Measurements from ENCODE around the gene PRPF40A. TPM values are rescaled to one million over a fixed set of nuclear protein-coding genes. Genes with fewer than 3 reads are reported as not detected.
A peak's percentile ranks its signal among the peaks of the same experiment; 100 is the strongest.

The PRPF40A gene
- total and polyA plus RNA-seq, 9 of the 15 experiments (the other 6 are each of a cell fraction or from before 2014, with no cell fraction given) = 168 to 304 (median 264) TPM

DNA sequence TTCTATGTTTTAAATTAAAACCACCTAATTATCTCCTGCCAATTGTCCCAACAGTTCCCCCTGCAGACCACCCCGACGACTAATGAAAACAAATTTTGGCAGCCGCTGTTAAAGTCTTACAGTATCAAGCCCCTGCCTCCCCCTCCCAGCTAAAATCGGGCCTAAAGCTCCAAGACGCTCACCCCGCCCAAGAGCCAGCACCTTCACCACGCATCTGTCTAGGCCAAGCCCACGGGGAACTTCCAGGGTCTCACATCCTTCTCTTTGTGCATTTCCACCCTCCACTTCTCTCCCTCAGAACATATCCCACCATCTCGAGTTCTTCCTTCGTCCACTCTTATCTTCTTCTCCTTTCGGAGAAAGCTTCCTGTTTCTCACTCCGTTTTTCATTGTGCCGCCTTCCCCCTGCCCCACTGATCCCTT, 445 bp downstream of the PRPF40A start (continued):
- TF ChIP-seq, protein P1, sequence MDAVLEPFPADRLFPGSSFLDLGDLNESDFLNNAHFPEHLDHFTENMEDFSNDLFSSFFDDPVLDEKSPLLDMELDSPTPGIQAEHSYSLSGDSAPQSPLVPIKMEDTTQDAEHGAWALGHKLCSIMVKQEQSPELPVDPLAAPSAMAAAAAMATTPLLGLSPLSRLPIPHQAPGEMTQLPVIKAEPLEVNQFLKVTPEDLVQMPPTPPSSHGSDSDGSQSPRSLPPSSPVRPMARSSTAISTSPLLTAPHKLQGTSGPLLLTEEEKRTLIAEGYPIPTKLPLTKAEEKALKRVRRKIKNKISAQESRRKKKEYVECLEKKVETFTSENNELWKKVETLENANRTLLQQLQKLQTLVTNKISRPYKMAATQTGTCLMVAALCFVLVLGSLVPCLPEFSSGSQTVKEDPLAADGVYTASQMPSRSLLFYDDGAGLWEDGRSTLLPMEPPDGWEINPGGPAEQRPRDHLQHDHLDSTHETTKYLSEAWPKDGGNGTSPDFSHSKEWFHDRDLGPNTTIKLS (IDR thresholded peaks at IDR 0.05; ENCODE audit: borderline replicate concordance, low read depth) = no peak
- TF ChIP-seq, protein P2, sequence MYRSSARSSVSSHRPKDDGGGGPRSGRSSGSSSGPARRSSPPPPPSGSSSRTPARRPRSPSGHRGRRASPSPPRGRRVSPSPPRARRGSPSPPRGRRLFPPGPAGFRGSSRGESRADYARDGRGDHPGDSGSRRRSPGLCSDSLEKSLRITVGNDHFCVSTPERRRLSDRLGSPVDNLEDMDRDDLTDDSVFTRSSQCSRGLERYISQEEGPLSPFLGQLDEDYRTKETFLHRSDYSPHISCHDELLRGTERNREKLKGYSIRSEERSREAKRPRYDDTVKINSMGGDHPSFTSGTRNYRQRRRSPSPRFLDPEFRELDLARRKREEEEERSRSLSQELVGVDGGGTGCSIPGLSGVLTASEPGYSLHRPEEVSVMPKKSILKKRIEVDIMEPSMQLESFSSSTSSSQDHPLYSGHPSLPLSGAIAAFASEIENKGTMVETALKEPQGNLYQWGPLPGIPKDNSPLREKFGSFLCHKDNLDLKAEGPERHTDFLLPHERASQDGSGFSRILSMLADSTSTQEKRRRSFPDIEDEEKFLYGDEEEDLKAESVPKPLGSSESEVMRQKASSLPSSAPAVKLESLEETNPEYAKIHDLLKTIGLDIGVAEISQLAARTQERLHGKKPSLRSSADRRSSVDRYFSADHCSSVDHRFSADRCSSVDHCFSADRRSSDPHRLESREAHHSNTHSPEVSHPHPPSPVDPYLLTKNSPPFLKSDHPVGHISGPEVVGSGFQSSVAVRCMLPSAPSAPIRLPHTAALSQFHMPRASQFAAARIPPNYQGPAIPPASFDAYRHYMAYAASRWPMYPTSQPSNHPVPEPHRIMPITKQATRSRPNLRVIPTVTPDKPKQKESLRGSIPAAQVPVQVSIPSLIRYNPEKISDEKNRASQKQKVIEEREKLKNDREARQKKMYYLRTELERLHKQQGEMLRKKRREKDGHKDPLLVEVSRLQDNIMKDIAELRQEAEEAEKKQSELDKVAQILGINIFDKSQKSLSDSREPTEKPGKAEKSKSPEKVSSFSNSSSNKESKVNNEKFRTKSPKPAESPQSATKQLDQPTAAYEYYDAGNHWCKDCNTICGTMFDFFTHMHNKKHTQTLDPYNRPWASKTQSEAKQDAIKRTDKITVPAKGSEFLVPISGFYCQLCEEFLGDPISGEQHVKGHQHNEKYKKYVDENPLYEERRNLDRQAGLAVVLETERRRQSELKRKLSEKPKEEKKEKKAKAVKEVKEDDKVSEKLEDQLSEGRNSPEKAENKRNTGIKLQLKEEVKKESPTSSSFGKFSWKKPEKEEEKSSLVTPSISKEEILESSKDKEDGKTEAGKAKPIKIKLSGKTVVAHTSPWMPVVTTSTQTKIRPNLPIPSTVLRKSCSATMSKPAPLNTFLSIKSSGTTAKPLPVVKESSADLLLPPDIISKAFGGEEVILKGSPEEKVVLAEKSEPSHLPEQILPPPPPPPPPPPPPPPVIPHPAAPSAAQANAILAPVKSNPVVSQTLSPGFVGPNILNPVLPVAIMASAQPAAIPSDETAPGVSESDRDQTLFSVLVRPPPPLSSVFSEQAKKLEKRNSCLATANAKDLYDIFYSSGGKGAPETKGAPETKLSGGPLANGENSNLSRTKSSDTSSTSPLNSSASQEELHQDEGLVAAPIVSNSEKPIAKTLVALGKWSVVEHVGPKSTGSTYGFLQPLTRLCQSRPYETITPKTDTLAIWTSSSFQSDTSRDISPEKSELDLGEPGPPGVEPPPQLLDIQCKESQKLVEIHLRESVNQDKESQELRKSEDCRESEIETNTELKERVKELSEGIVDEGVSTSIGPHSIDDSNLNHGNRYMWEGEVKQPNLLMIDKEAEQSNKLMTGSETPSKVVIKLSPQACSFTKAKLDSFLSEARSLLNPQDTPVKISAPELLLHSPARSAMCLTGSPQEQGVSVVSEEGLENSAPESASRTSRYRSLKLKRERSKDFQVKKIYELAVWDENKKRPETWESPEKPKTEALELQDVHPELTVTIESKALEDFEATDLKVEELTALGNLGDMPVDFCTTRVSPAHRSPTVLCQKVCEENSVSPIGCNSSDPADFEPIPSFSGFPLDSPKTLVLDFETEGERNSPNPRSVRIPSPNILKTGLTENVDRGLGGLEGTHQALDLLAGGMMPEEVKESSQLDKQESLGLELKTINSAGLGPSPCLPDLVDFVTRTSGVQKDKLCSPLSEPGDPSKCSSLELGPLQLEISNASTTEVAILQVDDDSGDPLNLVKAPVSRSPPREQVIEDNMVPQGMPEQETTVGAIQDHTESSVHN (IDR thresholded peaks at IDR 0.05; ENCODE audit: borderline replicate concordance in 1 of 2, low read depth in 1 of 2) = no peak
- TF ChIP-seq, protein P3, sequence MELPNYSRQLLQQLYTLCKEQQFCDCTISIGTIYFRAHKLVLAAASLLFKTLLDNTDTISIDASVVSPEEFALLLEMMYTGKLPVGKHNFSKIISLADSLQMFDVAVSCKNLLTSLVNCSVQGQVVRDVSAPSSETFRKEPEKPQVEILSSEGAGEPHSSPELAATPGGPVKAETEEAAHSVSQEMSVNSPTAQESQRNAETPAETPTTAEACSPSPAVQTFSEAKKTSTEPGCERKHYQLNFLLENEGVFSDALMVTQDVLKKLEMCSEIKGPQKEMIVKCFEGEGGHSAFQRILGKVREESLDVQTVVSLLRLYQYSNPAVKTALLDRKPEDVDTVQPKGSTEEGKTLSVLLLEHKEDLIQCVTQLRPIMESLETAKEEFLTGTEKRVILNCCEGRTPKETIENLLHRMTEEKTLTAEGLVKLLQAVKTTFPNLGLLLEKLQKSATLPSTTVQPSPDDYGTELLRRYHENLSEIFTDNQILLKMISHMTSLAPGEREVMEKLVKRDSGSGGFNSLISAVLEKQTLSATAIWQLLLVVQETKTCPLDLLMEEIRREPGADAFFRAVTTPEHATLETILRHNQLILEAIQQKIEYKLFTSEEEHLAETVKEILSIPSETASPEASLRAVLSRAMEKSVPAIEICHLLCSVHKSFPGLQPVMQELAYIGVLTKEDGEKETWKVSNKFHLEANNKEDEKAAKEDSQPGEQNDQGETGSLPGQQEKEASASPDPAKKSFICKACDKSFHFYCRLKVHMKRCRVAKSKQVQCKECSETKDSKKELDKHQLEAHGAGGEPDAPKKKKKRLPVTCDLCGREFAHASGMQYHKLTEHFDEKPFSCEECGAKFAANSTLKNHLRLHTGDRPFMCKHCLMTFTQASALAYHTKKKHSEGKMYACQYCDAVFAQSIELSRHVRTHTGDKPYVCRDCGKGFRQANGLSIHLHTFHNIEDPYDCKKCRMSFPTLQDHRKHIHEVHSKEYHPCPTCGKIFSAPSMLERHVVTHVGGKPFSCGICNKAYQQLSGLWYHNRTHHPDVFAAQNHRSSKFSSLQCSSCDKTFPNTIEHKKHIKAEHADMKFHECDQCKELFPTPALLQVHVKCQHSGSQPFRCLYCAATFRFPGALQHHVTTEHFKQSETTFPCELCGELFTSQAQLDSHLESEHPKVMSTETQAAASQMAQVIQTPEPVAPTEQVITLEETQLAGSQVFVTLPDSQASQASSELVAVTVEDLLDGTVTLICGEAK (IDR thresholded peaks at IDR 0.05) = peak; percentile 22; the same call in 1 of the 2 replicates
- TF ChIP-seq, protein P3 (CRISPR knock-in tag; IDR thresholded peaks at IDR 0.05) = no peak
- TF ChIP-seq SRSF3 (IDR thresholded peaks at IDR 0.05; ENCODE audit: insufficient read depth, low read length) (no peak), JUN (IDR thresholded peaks at IDR 0.05; ENCODE audit: borderline replicate concordance, low read depth, low read length) (no peak), JUN (CRISPR knock-in tag; IDR thresholded peaks at IDR 0.05; ENCODE audit: borderline replicate concordance) (0 out of 2 replicates have a peak, but pooled peaks have one; percentile 67)
